HepG2 (cell line): ENCODE results near the gene ALG3. TPM values are rescaled to one million over a fixed set of nuclear protein-coding genes. Genes with fewer than 3 reads are reported as not detected.
A peak's percentile ranks its signal among the peaks of the same experiment; 100 is the strongest.

Source experiments
- BHLHE40 ChIP-seq: IDR thresholded peaks from 2 replicates; pipeline ENCODE4 v1.6.1; 2011; ENCODE audit warnings: low read length, improper control_type of control experiment
- CEBPG ChIP-seq: IDR thresholded peaks from 2 replicates; pipeline ENCODE4 v1.6.1; 2016
- CHCHD3 ChIP-seq: sonication (generic); formaldehyde crosslinking; IDR thresholded peaks from 2 replicates; pipeline ENCODE4 v1.8.0; 2022; ENCODE audit warnings: mild to moderate bottlenecking, missing genetic modification reagents, moderate library complexity
- HDAC1 ChIP-seq: sonication (generic); formaldehyde crosslinking; IDR thresholded peaks from 2 replicates; pipeline ENCODE4 v1.5.1; 2020; ENCODE audit warnings: mild to moderate bottlenecking, missing genetic modification reagents
- KDM4B ChIP-seq: sonication (generic); formaldehyde crosslinking; IDR thresholded peaks from 2 replicates; pipeline ENCODE4 v1.4.0; 2020; ENCODE audit warnings: missing genetic modification reagents
- KDM5B ChIP-seq: sonication (generic); formaldehyde crosslinking; IDR thresholded peaks from 2 replicates; pipeline ENCODE4 v1.4.0; 2020; ENCODE audit warnings: missing genetic modification reagents, mild to moderate bottlenecking, borderline replicate concordance
- MLX ChIP-seq: IDR thresholded peaks from 2 replicates; pipeline ENCODE4 v1.6.1; 2016
- PHF21A ChIP-seq: sonication (generic); formaldehyde crosslinking; IDR thresholded peaks from 2 replicates; pipeline ENCODE4 v1.5.0; 2020; ENCODE audit warnings: mild to moderate bottlenecking, missing genetic modification reagents
- PITX1 ChIP-seq: sonication (generic); formaldehyde crosslinking; IDR thresholded peaks from 2 replicates; pipeline ENCODE4 v1.5.1; 2020; ENCODE audit warnings: mild to moderate bottlenecking, missing genetic modification reagents
- RARG ChIP-seq: sonication (generic); formaldehyde crosslinking; IDR thresholded peaks from 2 replicates; pipeline ENCODE4 v1.4.0; 2020; ENCODE audit warnings: low read depth, mild to moderate bottlenecking, missing genetic modification reagents
- RBM39 ChIP-seq: fragments of 200-400 bp; formaldehyde crosslinking; IDR thresholded peaks from one replicate; pipeline ENCODE4 v1.6.1; 2018; ENCODE audit warnings: antibody characterized with exemption, mild to moderate bottlenecking, low read depth, low read length; ENCODE audit not compliant: poor library complexity, severe bottlenecking
- SKIL ChIP-seq: sonication (generic); formaldehyde crosslinking; IDR thresholded peaks from 2 replicates; pipeline ENCODE4 v1.8.0; 2022; ENCODE audit warnings: missing genetic modification reagents, mild to moderate bottlenecking, moderate library complexity, borderline replicate concordance
- TEAD2 ChIP-seq: sonication (generic); formaldehyde crosslinking; IDR thresholded peaks from 2 replicates; pipeline ENCODE4 v1.9.0; 2021; ENCODE audit warnings: missing genetic modification reagents
- ZBTB21 ChIP-seq: sonication (generic); formaldehyde crosslinking; IDR thresholded peaks from 2 replicates; pipeline ENCODE4 v1.4.0; 2020; ENCODE audit warnings: missing genetic modification reagents
- ZNF432 ChIP-seq: sonication (generic); formaldehyde crosslinking; IDR thresholded peaks from 2 replicates; pipeline ENCODE4 v1.5.0; 2020; ENCODE audit warnings: missing genetic modification reagents, mild to moderate bottlenecking, borderline replicate concordance
- ZNF451 ChIP-seq: sonication (generic); formaldehyde crosslinking; IDR thresholded peaks from 2 replicates; pipeline ENCODE4 v1.5.0; 2020; ENCODE audit warnings: mild to moderate bottlenecking, missing genetic modification reagents
- ZNF468 ChIP-seq: sonication (generic); formaldehyde crosslinking; IDR thresholded peaks from 2 replicates; pipeline ENCODE4 v1.8.0; 2022; ENCODE audit warnings: mild to moderate bottlenecking, moderate library complexity, missing genetic modification reagents
- ZNF558 ChIP-seq: sonication (generic); formaldehyde crosslinking; IDR thresholded peaks from 2 replicates; pipeline ENCODE4 v1.9.0; 2022; ENCODE audit warnings: mild to moderate bottlenecking, missing genetic modification reagents, borderline replicate concordance
- ZNF746 ChIP-seq: sonication (generic); formaldehyde crosslinking; IDR thresholded peaks from 2 replicates; pipeline ENCODE4 v1.8.0; 2022; ENCODE audit warnings: mild to moderate bottlenecking, missing genetic modification reagents
- ZNF792 ChIP-seq: IDR thresholded peaks from 2 replicates; pipeline ENCODE4 v1.6.1; 2016
- polyA plus RNA-seq, 8 experiments: library from polyadenylated mRNA; depleted of rRNA in 3 of 8; stranded (reverse) in 7 of 8; unstranded in 1 of 8; fragments of >200 nt; fragmentation: Illumina TruSeq in 4 of 8; extraction: Trizol in 4 of 8; gene quantifications; 2 replicates each; pipeline versions ENCODE4 v1.2.1 to v1.2.3, GENCODE V29; 2011 to 2016; ENCODE audit warnings: low read depth in 4 of 8, missing spikeins in 1 of 8, mixed read lengths in 1 of 8; ENCODE audit not compliant: insufficient read depth in 1 of 8
- total RNA-seq, 5 experiments: library from RNA; depleted of rRNA; stranded (reverse); fragments of >200 nt; fragmentation: Illumina TruSeq; extraction: Trizol; gene quantifications; 2 replicates each; pipeline ENCODE4 v1.2.3, GENCODE V29; 2016; ENCODE audit warnings: low read depth in 1 of 5
- TF ChIP-seq, protein P1 (sequence below): sonication (generic); formaldehyde crosslinking; IDR thresholded peaks from 2 replicates; pipeline ENCODE4; 2020; ENCODE audit warnings: missing genetic modification reagents, mild to moderate bottlenecking, borderline replicate concordance
- TF ChIP-seq, protein P2 (sequence below): sonication (generic); formaldehyde crosslinking; IDR thresholded peaks from 2 replicates; pipeline ENCODE4 v1.5.0; 2020; ENCODE audit warnings: mild to moderate bottlenecking, missing genetic modification reagents

Gene ALG3
- total and polyA plus RNA-seq, 2 of the 13 experiments (the other 11 are each of a cell fraction or from before 2014, with no cell fraction given) = 46.6 to 57.1 TPM

GRCh38 chr3:184241447-184242296, 7.1 kb downstream of the ALG3 start (continued):
- TF ChIP-seq MLX (CRISPR knock-in tag) (no peak), ZNF432 (CRISPR knock-in tag) (no peak), SKIL (CRISPR knock-in tag) (peak; percentile 88), ZNF451 (peak; percentile 98), PITX1 (CRISPR knock-in tag) (peak; percentile 48; the same call in 1 of the 2 replicates), HDAC1 (peak; percentile 96), KDM5B (CRISPR knock-in tag) (peak; percentile 42; the same call in 1 of the 2 replicates), ZNF468 (CRISPR knock-in tag) (peak; percentile 15; the same call in 1 of the 2 replicates), ZNF746 (peak; percentile 47; the same call in 1 of the 2 replicates), KDM4B (CRISPR knock-in tag) (peak; percentile 96), ZNF558 (CRISPR knock-in tag) (peak; percentile 69; the same call in 1 of the 2 replicates), RBM39 (peak; percentile 94), ZBTB21 (CRISPR knock-in tag) (no peak), TEAD2 (CRISPR knock-in tag) (no peak), BHLHE40 (peak; percentile 47; the same call in 1 of the 2 replicates), ZNF792 (peak; percentile 90), RARG (CRISPR knock-in tag) (no peak), CHCHD3 (0 out of 2 replicates have a peak, but pooled peaks have one; percentile 56), CEBPG (CRISPR knock-in tag) (peak; percentile 54; the same call in 1 of the 2 replicates), PHF21A (peak; percentile 92; the same call in 1 of the 2 replicates)
- TF ChIP-seq, protein P1, sequence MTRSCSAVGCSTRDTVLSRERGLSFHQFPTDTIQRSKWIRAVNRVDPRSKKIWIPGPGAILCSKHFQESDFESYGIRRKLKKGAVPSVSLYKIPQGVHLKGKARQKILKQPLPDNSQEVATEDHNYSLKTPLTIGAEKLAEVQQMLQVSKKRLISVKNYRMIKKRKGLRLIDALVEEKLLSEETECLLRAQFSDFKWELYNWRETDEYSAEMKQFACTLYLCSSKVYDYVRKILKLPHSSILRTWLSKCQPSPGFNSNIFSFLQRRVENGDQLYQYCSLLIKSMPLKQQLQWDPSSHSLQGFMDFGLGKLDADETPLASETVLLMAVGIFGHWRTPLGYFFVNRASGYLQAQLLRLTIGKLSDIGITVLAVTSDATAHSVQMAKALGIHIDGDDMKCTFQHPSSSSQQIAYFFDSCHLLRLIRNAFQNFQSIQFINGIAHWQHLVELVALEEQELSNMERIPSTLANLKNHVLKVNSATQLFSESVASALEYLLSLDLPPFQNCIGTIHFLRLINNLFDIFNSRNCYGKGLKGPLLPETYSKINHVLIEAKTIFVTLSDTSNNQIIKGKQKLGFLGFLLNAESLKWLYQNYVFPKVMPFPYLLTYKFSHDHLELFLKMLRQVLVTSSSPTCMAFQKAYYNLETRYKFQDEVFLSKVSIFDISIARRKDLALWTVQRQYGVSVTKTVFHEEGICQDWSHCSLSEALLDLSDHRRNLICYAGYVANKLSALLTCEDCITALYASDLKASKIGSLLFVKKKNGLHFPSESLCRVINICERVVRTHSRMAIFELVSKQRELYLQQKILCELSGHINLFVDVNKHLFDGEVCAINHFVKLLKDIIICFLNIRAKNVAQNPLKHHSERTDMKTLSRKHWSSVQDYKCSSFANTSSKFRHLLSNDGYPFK (CRISPR knock-in tag) = peak; percentile 70; the same call in 1 of the 2 replicates
- TF ChIP-seq, protein P2, sequence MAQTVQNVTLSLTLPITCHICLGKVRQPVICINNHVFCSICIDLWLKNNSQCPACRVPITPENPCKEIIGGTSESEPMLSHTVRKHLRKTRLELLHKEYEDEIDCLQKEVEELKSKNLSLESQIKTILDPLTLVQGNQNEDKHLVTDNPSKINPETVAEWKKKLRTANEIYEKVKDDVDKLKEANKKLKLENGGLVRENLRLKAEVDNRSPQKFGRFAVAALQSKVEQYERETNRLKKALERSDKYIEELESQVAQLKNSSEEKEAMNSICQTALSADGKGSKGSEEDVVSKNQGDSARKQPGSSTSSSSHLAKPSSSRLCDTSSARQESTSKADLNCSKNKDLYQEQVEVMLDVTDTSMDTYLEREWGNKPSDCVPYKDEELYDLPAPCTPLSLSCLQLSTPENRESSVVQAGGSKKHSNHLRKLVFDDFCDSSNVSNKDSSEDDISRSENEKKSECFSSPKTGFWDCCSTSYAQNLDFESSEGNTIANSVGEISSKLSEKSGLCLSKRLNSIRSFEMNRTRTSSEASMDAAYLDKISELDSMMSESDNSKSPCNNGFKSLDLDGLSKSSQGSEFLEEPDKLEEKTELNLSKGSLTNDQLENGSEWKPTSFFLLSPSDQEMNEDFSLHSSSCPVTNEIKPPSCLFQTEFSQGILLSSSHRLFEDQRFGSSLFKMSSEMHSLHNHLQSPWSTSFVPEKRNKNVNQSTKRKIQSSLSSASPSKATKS (CRISPR knock-in tag) = no peak
